GM19463 (cell line): Measurements from ENCODE around the gene DOCK4.

ENCODE experiments used
- ATAC-seq: cut with Tn5 transposase; IDR thresholded peaks from one replicate; pipeline ENCODE4 v1.9.1; 2021; ENCODE audit warnings: mild to moderate bottlenecking, moderate library complexity; ENCODE audit not compliant: unreplicated experiment

The DOCK4 gene

DNA sequence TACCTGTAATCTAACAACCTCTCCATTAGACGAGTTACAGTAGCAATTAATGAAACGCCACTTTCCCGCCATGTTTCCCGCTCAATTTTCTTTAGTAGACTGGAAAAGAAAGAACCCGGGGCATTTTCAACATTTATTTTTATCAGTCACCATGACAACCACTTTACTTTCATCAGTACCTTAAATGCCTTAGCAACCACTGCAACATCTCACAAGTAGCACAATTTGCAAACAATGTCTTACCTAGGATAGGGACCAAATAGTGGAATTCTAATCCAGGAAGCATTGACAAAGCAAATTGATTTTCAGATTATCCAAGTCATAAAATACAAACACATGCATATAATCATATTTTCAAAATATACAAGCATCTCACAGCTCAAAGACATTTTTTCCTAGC lies 422.3 kb downstream of the DOCK4 start:
- no peak for ATAC-seq

DNA sequence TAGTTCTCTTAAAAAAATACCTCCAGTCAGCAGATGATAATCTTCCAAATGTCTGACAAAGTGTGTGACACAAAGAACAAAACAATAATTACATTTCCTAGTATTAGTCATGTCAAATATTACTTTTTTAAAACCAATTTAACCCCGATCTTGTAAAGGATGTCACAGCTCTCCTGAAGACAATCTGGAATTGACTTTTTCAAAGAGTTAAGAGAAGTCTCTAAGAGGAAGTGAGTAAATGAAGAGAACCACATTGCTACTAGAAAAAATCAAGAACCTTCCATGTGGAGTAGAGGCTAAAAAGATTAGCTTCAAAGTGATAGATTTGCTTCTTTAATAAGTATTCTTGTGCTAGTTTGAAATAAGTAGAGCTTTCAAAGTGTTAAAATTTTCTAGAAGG lies 425.7 kb downstream of the DOCK4 start:
- ATAC-seq: no peak

DNA sequence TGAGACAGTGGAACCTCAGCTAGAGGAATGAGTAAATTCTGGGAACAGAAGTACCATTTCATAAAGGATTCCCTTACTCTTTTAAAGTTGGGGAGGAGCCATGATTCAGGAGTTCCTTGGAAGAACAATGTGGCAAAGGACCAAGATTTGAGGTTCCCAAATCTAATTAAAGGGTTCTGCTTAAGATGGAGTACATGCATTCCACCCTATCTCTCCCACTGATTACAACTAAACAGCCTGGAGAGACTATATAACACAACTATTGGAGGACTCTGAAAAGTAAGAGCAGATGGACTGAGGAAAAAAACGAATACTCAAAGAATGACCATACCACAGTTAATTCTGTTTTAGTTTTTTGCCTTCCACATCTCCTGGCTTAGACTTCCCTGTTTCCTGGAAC lies 431.0 kb downstream of the DOCK4 start:
- no peak for ATAC-seq

DNA sequence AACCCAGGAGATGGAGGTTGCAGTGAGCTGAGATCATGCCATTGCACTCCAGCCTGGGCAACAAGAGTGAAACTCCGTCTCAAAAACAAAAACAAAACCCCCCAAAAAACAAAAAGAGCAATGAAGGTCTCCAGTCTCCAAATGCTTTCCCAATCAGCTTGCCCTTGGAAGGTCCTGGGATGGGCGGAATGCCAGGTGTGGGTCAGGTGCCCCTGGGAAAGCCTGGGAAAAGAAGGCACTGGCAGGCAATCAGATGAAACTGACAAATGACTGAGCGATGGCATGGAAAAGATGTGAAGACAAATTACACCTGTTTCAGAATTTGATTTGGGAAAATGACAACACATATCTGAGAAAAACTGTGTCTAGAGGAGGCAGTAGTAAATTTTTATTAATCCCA lies 433.5 kb downstream of the DOCK4 start:
- no peak for ATAC-seq

DNA sequence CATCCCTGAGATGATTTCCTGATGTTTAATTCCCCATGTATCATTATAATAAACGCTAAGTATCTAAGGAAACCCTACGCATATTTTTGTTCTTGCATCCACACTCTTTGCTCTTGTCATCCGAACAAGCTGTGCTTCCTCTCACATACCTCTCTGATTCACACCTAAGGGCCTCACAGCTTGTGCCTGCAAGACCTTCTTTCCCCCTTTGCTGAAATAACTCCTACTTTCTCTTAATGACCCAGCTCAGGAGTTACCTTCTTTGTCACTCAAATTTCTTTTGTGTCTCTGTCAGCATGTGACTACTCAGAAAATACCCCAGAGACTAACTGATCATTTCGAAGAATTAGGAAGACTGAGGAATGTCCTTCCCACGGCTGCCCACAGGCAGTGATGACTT lies 434.6 kb downstream of the DOCK4 start:
- no peak for ATAC-seq

DNA sequence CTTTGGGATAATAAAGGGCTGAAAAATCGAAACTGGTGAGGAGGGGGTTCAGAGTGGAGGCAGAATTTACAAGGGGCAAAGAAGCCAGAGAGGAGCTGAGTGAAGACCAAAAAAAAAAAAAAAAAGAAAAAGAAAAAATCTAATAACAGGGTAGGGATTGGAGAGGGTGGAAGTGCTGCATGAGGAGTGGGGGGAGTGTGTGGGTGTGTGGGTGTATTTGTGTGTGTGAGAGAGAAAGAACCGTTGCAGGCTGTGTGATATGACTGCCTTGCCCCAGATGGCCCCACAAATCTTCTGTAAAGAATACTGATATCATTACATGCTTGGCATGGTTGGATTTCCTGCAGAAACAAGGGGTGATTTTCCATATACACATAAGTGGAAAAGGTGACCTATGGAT lies 436.1 kb downstream of the DOCK4 start:
- ATAC-seq: no peak

DNA sequence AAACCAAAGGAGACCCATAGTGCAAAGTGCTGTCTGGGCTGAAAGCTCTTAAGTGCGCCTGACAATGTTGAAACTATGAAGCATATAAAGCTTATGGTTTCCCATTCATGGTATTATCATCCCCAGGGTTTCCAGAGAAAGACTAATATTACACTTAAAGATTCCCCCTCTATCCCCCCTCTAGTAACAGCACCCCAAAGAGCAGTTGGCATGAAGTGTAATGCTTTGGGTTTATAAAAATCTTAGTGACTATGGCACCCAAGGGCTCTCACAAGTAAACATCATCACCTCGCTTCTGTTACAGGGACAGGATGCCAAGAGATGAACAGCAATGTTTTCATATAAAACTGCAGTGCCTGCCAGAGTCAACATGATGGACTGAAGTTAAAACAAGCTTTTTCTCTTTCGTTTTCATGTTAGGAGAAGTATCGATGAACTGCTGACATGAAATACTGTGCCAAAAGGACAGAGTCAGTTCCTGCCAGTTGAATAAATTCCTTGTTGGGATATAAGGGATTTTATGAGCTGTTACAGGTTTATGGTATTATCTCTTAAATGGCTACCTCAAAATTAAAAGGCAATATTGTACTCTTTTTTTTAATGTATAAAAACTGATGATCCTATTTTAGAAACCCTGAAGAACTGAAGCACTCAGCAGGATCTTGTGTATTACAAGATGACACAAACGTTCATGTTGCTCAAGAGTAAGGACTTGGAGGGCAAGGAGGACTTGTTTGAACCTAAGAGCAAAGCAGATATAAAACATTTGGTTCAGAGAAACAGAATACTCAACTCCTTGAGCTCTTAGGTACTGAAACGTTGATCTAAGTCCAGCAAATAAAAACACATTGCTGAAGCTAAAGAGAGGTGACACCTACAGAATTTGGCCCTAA lies 440.2 kb downstream of the DOCK4 start:
- no peak for ATAC-seq

DNA sequence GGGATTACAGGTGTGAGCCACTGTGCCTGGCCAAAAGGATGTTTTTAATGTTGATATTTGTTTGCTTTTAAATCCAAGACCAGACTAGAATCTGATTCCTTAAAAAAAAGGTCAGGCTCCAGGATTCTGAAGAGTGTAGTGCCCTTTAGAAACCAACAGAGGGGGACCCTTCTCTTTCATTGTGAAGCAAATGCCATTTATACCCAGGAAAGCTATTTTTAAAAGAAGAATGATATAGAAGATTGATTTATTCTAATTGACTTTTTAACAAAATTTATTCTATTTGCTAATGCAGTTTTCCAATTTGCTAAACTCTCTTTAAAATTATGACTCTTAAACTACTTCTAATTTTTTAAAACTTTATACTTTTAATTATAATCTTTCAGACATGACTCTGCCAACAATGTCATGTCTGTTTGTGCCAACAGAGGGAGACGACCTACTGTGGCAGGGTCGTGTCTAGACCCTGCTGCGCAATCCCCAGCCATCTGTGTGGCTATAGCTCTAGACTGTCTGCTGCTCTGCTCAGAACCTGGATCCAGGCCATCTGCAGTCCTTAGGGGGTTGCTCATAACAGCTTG lies 442.9 kb downstream of the DOCK4 start:
- ATAC-seq: no peak

DNA sequence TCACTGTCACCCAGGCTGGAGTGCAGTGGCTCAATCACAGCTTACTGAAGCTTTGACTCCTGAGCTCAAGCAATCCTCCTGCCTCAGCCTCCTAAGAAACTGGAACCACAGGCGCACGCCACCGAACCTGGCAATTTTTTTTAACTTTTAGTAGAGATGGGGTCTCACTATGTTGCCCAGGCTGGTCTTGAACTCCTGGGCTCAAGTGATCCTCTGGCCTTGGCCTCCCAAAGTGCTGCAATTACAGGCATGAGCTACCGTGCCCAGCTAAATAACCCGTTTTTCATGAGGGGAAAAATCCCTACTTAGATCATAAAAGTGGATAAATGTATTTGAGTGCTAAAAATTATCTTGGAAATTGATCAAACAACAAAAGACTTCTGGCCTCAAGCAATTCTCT lies 443.4 kb downstream of the DOCK4 start:
- no peak for ATAC-seq

DNA sequence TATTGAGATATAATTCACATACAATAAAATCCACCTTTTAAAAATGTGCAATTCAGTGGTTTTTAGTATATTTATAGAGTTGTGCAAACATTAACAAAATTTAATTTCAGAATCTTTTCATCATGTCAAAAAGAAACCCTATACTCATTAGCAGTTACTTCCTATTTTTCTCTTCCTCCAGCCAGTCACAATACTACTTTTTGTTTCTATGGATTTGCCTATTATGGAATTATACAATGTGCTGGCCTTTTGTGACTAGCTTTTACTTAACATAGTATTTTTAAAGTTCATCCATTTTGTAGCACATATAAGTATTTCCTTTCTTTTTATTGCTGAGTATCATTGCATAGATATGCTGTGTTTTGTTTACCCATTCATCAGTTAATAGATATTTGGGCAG lies 444.0 kb downstream of the DOCK4 start:
- ATAC-seq: no peak

DNA sequence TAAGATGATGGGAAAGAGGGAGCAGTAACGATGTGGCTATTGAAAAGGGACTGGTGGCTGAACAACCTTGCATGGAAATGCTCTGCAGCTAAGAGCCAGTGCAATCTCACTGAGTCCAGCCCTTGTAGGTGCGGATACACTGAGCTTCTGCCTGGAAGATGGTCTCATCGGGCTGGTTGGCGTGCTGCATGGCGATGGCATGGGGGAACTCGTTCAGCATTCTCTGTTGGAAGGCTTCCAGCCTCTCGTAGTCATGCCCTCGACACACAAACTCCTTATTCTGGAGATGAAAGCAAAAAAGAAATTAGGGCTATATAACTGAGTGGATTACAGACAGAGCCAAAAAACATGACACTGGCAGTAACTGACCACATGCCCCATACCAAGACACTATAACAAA lies 446.2 kb downstream of the DOCK4 start:
- ATAC-seq: no peak

DNA sequence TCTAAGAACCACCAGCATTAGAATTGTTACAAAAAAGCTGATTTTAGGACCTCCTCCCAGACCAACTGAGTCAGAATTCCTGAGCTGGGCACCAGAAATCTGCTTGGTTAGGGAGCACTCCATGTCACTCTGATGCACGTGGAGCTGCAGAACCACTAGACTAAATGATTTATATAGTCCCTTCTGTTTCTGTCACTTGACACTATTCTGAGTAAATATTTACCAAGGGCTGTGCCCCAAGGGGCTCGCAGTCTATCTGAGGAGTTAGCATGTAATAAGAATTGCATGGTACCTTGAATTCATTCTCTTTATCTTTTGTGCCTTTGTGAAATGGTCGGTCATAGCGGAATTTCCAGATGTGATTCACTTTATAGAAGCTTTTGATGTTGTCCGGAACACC lies 447.9 kb downstream of the DOCK4 start:
- ATAC-seq: no peak

DNA sequence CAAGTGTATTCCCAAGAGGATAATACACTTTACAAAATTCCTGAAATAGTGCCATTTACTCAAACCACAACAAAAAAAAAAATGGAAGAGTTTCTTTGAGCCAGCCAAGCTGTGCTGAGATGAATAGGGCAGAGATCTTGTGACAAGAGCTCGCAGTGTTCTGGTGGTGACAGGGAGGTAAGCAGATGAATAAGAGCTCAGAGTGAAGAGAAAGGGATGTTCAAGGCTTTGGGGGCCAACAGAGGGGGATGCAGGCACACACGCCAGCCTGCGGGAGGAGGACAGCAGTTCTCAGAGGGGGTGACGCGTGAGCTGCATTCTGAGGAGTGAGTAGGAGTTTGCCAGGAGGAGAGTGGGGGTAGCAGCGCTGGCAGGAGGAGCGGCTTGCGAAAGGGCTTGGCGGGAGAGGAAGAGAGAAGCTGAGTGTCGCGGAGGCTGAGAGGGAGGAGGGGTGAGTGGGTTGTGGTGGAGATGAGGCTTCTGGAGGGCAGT lies 449.5 kb downstream of the DOCK4 start:
- ATAC-seq: no peak

DNA sequence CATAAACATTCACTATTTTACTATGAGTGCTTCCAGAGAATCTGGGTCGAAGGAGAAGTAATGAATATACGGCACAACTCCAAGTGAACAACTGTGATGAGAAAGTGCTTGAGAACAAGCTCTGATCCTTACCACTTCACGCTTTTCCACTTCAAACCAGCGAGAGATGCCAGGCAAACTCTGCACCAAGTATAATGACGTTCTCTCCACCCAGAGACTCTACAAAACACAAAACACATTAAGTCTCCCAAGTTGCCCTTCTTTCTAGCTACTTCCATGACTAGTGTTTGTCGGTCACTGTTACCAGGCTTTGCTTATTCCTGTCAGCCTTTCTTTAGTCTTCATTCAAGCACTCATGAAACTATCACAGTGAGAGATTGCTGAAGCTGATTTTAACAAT lies 450.8 kb downstream of the DOCK4 start:
- ATAC-seq: no peak

DNA sequence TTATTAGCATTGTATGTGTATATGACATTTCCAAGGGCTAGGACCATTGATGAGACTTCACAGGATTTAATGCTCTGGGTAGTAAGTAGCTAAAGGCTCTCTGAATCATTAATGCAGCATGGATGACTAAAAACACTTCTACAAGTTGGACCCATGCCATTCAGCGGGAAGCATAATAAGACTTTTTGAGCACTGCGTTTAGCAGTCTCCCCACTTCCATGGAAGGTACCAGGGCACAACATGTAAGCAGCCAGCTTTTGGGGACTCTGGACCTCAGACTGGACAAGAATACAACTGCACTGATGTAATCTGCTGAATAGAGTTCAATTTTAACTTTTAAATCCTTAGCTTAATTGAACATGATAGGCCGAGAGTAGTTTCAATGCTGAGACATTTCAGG lies 452.2 kb downstream of the DOCK4 start:
- ATAC-seq: no peak

DNA sequence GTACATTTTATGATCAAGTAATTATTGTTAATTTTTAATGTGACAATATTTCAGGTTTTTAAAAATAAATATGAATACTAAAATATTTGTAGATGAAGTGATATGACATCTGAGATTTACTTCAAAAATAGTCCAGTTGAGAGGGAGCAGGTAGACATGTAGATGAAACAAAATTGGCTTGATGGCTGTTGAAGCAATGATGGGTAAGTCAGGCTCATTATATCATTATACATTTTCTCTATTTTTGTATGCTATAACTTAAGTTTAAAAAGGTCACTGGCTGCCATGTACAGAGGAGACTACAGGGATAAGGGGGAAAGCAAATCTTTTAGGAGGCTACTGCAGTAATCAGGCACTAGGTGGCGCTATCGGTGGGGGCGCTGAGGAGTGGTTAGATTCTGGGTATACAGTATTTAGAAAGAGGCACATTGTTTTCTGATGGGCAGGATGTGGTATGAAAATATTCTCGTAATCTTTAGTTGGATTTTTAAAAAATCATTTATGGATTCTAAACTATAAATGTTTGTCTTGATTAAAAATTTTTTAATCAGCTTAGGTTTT lies 454.1 kb downstream of the DOCK4 start:
- ATAC-seq: peak; percentile 85

DNA sequence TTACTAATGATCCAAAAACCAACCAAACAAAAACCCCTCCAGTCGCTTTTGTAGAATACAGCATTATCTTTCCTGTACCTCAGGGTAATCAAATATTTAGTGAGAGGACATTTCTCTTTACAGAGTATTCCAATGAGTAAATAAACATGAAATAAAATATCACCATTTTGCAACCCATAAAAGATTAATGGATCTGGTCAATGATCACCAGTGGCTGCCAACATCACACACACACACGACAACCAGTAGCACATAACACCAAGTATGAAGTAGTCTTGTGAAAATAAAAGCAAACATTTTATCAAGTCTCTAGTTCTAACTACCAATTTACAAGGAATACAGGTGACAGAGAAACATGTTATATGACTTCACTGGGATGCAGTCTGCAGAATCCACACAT lies 455.3 kb downstream of the DOCK4 start:
- ATAC-seq: no peak

DNA sequence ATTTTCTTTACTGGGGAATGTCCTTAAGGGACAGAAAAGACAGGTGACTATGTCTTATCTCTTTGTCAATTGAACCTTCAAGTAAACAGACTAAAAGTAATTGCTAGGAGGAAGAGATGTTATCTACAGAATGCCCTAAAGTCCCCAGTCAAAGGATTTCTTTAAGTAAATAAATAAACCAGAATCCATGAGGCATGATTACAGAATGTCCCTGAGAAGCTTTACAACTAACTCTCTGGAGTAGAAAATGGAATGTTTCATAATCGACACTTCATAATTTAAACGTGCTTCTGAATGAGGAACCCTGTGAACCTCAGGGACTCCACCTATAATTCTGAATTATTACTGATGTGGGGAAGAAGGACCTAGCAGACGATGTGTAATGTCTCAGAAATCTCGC lies 456.0 kb downstream of the DOCK4 start:
- no peak for ATAC-seq

DNA sequence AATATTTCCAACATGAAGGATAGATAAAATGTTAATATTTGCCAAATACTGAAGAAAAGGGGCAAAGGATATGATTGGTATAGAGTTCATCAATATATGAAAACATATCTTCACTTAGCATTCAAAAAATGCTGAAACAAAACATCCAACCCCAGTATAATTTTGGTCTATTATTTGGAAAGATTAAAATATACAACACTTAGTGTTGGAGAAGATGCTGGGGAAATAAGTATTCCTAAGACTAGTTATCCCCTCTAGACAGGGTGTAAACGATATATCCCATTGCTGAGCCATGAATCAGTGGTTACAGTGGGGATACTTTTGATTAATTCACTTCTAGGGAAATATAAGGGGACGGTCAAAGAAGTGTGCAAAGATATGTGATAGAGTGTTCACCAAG lies 456.6 kb downstream of the DOCK4 start:
- no peak for ATAC-seq

DNA sequence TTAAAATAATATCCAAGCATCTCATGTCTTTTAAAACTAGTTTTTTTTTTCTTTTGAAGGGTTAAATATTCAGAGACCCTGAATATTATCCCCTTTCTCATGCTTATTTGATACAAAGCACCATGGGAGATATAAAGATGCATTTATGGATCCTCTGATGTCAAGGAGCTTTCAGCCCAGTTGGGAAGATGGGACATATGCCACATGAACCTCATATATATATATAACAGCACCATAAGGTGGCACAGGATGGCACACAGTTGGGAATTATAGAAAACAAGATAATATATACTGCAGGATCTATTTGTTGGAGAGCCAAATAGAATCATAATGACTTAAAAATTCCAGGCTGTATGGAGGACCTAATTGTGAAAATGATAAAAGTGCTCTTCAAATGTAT lies 458.5 kb downstream of the DOCK4 start:
- no peak for ATAC-seq

DNA sequence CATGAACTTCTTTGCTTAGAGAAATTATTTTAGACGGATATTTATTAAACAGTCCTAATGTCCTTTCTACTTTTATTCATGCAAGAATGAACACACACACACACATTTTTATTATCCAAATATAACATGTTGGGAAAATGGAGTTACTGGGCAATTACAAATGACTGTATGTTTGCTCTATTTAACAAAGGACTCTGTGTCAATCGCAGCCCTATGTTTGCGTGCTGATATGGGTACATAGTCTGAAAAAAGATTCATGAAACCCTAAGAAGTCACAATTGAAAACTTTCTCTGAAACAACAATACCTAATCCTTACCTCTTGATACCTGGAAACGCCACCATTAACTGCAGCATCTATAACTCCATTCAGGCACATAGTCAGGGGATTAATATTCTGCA lies 459.2 kb downstream of the DOCK4 start:
- no peak for ATAC-seq

DNA sequence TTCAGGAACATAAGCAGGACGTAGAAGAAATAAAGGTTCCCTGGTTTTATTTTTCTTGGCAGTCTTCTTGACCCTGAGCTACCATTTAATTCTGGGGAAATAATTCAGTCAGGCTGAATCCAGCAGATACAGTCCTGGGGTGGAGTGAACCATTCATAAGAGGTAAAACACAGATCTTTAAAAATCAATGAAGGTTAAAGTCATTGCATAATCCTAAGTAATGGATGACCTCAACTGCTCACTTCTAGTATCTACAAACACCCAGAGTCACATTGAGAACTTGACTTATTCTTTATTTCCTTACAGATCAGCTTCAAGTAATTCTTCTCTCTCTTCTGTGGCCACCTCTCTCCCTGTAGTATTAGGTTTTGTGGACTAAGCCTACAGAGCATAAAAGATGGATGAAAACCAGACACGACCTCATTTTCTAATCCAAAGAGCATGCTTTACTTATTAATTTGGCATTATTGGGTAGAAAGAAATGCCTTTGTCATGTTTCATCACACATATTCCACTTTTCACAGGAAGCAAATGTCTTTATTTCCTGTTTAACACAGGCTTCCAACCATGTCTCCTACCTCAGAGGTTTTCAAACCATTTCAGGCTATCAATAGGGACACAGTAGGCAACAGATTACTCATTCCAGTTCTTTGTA lies 461.6 kb downstream of the DOCK4 start:
- ATAC-seq: no peak
